Stimulated activated CD4-positive, alpha-beta T cell treated with anti-CD3 and anti-CD28 coated beads, Interleukin-15, amount 100 ng/mL, for 48 hours (primary cell): ENCODE results near the gene MYL6.
"Not testable (repeated sequence)": the region's sequence is repeated elsewhere in the genome, so short reads cannot be mapped to it uniquely, and the experiment has no call there.

Experiments used
- DNase-seq, 2 donors: peaks; one replicate each; pipeline ENCODE4 v3.0.0-alpha.2; 2020; ENCODE audit warnings: low read depth in 2 of 2

MYL6 gene

DNA sequence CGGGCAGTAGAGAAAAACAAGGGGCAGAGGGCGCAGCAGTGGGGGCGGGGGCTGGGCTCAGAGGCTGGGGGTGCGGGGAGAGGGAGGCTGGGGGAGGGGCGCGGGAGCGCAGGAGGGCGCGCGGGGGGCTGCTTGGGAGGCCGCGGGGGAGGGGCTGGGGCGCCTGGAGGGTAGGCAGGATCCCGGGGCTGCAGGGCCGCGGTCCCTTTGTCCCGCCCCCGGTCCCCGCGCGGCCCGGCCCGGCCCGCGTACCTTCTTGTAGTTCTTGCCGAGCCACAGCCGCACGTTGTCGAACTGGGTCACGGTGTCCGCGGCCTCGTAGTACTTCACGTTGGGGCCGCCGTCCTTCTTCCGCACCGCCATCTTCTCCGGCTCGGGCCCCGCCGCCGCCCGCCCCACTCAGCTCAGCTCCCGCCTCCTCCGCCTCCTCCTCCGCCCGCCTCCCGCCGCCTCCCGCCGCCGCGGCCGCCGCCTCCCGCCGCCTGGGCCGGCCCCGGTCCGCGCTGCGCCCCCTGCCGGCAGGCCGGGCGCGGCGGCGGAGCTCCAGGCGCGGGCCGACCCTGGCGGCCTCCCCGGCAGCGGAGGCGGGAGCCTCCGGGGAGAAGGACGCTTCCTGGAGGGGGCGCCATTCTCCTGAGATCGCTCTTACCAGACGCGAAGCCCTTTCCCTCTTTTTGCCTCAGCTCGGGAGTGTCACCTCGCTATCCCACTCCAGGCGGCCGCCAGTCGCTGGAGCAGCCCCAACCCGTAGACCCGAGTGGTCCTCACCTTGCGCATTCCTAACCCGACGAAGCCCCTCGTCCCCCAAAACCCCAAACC is 31.1 kb downstream of the MYL6 start, which contains the start of gene SMARCC2:
TSS of gene SMARCC2 (minus strand) at position 385 of the 819 bp plus-strand sequence. CDS start at position 363, 22 bp downstream.
- peak; percentile 74 to 77 for DNase-seq

DNA sequence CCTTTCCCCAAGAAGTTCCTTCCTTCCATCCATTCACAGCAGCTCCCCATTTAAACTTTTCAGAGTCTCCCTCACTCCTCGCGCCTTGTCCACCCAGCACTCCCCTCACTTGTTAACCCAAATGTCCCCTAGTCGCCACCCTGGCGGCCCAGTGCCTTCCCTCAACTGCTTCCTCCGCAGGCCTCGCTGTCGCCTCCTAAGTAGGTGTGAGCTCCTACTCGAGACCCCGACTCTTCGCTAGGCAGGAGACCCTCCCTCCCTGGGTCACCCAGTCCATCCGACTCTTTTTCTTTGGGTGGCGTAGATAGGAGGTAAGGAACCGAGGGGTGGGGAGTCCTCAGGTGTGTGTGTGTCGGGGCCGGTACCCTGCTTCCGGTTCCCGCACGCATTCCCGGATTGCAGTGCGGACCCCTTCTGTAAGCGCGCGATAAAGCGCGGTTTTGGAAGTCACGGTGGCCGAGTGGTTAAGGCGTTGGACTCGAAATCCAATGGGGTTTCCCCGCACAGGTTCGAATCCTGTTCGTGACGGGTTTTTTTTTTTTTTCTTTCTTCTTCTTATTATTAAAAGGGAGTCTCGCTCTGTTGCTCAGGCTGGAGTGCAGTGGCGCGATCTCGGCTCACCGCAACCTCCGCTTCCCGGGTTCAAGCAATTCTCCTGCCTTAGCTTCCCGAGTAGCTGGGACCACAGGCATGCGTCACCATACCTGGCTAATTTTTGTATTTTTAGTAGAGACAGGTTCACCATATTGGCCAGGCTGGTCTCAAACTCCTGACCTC is 31.9 kb downstream of the MYL6 start:
- DNase-seq = peak; percentile 77 to 78

DNA sequence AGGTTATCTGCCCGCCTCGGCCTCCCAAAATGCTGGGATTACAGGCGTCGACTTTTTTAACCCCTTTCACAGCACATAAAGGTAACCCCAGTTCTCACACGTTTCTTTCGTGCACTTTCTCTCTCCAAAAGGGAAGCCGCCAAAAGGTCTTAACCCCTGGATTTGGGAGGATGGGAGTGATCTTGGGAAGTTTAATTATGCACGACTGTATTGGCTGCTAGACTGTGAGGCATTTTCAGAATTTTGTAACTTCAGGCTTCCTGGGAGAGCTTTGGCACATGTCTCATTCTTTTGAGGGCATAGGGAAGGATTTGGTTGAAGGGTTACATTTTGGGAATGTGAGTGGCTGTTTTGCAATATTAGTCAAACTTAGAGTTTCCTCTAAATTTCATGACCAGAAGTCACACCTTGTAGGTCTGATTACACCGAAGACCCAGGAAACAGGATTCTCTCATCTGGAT is 32.6 kb downstream of the MYL6 start:
- DNase-seq = no peak

DNA sequence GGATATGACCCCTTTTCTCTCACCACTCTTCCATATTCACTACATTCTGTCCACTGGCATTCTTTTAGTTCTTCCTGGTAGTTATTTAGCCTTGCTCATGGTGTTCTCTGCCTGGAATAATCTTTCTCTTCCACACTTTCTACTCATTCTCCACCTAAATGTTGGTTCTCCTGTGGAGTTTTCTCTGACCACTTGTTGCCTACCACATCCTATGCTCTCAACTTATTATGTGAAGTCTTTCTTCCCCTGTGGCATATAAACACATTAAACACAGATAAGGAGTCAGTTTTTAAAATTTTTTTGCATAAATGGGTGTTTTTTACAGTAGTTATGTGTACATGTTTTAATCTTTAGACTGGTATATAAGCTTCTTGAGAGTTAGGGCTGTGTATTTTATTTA is 34.4 kb downstream of the MYL6 start:
- no peak for DNase-seq

DNA sequence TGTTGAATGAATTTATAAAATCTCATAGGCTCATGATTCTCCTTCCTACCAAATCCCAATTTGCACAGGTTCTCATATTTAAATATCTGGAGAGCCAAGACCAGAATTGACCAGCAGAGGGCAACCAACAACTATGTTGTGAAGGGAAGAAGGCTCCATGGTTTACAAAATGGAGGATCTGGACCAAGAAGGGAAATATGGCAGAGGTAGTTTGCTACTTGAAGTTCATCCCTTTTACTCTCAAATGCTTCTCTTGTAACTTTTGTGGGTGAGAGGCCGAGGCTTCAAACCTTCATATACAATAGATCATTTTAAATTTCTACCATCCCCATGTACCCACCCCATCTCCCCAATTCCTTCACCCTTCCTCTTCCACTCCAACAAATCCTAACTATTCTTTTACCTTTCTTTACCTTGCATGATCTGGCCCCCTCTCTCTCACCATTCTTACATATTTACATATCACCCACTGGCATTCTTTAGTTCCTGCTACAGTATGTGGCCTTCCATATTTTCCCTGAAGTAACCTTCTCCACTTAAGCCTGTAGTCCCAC is 34.9 kb downstream of the MYL6 start:
- DNase-seq = peak; percentile 47 to 82

DNA sequence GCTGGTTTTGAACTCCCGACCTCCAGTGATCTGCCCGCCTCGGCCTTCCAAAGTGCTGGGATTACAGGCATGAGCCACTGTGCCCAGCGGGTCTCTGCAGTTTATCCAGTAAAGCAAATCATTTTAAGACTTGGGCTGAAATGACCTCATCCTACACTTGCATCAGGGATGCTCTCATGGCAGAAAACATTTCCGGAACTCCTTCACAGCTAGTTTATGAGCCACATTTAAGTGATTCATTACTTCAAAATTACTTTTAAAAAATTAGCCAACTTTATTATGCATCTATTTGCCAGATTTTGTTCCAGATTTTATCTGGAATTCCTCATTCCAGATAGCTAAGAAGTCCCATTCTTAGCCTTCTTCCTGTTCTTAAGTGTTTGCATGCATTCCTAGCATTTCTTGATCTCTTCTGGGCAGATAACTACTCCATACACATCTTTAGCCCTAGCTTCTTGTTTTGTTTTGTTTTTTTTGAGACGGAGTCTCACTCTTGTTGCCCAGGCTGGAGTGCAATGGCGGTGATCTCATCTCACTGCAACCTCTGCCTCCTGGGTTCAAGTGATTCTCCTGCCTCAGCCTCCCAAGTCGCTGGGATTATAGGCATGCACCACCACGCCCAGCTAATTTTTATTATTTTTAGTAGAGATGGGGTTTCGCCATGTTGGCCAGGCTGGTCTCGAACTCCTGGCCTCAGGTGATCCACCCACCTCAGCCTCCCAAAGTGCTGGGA is 38.8 kb downstream of the MYL6 start:
- DNase-seq = not testable (repeated sequence)

DNA sequence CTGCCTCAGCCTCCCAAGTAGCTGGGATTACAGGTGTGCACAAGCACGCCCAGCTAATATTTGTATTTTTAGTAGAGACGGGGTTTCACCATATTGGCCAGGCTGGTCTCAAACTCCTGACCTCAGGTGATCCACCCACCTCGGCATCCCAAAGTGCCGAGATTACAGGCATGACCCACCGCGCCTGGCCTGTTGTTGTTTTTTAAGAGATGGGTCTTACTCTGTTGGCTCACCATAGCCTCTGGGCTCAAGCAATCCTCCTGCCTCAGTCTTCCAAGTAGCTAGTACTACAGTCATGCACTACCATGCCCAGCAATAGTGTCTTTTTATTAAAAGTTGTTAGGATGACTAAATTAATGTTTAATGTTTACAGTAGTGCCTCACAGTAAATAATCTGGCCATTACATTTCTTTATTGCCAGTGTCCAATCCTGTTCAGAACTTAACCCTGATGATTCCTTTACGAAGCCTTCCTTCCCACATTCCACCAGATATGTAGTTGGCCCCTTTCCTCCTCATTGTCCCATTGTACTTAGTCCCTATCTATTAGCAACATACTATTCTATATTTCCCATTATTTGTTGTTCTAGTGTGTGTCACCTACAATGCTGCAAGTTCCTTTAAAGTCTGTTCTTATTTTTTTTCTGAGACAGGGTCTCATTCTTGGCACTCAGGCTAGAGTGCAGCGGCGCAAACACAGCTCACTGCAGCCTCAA is 39.9 kb downstream of the MYL6 start:
- DNase-seq = no peak

DNA sequence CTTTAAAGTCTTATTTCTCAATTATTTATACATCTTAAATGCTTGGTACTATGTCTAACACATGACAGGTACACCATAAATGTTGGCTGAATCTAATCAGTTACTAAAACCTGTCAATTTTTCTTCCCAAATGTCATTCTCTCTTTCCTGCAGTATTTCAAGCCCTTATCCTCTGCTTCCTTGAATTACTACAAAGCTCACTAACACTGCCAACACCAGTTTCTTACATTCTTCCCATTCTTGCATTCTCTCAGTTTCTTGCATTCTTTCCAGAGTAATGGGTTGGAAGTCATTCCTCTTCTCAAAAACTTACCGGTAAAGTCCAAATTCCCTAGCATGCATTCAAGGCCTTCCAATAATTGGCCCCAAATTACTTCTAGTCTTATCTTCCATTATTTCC is 40.7 kb downstream of the MYL6 start:
- DNase-seq = no peak

DNA sequence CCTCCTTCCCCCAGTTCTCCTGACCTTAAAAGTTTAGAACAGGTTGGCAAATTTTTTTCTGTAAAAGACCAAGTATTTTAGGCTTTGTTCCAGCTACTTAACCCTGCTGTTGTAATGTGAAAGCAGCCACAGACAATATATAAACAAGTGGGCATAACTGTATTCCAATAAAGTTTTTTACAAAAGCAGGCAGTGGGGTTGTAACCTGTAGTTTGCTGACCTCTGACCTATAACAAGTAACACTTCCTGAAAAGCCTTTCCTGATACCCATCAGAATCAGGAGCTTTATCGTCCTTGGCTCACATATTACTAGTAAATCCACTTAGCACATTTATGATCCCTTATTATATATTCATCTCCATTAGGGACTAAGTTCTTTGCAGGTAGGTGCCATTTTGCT is 44.2 kb downstream of the MYL6 start:
- DNase-seq = no peak

DNA sequence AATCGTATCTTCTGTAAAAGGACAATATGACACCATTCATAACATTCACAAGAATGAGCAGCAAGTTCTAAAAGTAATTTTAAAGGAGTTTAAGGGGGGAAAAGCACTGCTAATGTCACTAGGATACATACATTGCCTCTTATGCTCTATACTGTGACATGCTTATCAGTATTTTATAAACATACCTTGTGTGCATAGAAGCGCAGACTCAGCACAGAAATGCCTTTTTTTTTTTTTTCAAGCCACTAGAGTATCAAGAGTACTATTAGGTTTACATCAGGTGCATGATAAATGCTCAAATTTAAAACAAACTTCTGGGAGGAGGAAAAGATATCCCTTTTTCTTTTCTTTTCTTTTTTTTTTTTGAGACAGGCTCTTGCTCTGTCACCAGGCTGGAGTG is 44.7 kb downstream of the MYL6 start:
- DNase-seq = no peak

DNA sequence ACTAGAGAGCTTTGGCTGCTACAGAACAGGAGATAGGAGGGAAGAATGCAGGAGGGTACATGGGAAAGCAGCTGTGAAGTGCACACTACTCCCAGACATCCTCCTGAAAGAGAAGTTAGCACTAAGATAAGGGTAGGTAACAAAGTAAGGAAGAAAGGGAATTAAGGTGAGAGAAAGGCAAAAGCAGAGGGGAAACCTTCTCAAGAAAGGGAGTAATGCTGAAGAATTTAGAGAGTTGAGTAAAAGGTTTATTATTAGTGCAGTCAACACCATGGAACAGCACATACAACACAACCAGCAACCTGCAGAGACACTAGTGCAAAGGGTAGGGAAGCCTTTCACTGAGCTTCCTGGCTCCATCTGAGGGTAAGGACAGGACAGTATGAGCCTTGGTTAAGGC is 46.1 kb downstream of the MYL6 start:
- DNase-seq = no peak

DNA sequence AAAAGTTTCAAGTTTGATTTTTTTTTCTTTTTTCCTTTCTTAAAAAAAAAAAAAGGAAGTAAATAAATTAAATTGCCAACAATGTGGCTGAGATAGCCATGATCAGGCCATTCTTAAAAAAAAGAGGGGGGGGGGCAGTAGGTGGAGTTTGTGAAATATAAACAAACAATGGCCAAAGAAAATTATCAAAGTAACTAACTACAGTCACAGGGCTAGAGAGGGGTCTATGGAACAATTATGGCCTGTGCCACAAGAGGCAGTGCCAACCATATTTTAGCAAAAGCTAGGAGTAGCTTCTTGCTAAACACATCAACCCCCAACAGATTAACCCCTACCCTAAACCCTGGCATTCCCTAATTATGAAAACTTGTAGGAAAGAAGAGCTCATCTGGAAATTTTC is 47.3 kb downstream of the MYL6 start:
- no peak for DNase-seq

DNA sequence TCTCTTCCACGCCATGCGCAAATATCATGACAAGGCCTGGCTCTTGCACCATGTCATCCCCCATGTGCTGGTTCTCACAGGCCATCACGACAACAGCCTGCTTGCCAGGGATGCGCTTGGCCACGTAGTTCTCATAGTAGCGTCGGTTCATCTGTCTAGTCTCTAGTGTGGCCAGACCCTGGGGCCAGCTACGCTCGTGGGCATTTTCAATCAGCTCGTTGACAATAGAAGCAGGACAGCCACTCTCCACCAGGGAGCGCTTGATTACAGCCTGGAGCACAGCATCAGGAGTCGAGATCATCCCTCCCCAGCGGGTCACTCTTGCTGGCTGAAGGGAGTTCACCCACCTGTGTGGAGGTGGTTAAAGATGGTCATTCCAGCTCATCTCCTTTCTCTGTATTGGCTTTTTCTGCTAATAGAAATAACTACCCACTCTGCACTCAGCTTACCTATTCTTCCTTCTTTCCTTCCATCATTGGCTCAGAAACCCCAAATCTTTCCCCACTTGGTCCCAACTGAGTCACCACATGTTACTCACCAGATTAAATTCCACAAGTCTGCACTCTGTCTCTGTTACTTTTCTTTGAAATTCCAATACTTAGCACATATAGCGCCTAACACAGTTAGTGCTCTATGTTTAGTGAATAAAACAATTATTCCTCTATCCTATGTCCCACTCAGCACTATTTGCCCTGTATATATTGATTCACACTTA is 48.5 kb downstream of the MYL6 start:
- DNase-seq = peak in 1 of 2 donors; percentile 25

DNA sequence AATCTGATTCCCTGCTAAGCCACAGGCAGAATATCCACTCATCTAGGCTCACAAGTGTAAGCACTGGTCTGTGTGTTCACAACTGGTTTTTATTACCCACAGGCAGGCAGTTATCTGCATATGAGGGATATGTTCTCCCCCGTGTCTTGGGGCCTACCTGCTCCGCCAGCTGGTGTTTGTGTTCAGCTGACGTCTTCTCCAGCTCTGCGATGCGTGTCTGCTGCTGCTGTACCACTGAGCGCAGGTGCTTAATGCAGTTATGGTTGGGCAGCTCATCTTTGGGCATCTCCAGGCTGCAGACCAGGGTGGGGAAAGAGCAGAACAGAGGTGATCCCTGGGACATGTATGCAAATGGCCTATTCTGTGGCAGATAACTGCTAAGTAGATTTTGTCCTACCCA is 49.8 kb downstream of the MYL6 start:
- no peak for DNase-seq
